ENCODE measurements around the gene OR7D2. TPM values are rescaled to one million over a fixed set of nuclear protein-coding genes. Genes with fewer than 3 reads are reported as not detected.

The OR7D2 gene
- polyA plus RNA-seq, 1 donor from 2014 or later: 0.09 TPM

DNA sequence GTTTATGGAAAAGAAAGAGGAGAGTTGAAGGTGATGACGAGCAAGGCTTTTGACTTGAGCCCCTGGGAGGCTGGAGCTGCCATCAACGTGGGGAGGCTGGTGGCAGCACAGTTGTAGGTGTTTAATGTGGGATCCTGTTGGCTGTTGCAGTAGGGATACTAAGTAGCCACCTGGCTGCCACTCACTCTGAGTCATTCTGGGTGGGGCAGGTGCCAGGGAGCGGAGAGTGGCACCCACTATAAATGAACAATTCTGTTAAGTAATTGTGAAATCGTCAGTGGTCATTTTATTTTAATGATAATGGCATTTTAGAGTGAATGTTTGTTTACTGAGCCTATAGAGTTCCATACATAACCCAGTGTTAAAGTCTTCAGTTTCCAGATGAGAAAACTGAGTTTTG, 28.8 kb upstream of the OR7D2 start:
- no peak overlapping the region for H2AFZ ChIP-seq (ENCODE audit: low read depth, low read length)

DNA sequence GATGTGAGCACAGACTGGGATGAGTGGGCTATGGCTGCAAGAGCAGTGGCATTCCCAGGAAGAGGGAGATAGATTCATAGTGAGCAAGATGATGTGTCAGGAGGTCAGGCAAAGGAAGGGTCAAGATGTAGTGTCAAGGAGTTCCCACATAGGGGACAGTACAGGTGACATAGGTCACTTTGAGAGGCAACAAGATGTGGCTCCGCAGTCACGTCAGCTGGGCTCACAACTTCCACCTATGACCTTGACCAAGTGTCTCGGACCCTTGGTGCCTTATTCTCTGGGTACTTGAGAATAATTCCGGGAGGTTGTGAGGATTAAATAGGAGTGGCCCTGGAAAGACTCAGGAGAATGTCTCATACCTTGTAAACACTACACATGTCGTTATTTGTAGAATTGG, 28.1 kb upstream of the OR7D2 start:
- H3K9me2 ChIP-seq (ENCODE audit: insufficient read depth, low read length): no peaks in the 10 kb centered on the region
- no peaks in the 10 kb centered on the region for H3F3A ChIP-seq (ENCODE audit: insufficient read depth, low read length, poor library complexity, severe bottlenecking)
- H3K4me3 ChIP-seq (ENCODE audit: low read length): no peak overlapping the region
- H3K79me2 ChIP-seq (replicated peaks; ENCODE audit: insufficient read depth, low read length): peaks cover 67% of the 10 kb centered on the region
- TF ChIP-seq MXI1 (conservative IDR thresholded peaks at IDR 0.05; ENCODE audit: poor library complexity, severe bottlenecking) (no peak), POLR2AphosphoS5 (IDR thresholded peaks at IDR 0.05) (no peak), RAD21 (conservative IDR thresholded peaks at IDR 0.05) (no peak)
- peaks cover 12% of the 10 kb centered on the region for H3K36me3 ChIP-seq (ENCODE audit: insufficient read depth, low read length)
- peaks cover 32% of the 10 kb centered on the region for H3K9me3 ChIP-seq (ENCODE audit: low read length)
- no peak overlapping the region for H3K9ac ChIP-seq (ENCODE audit: low read length)
- no peaks in the 10 kb centered on the region for H3K27me3 ChIP-seq (ENCODE audit: insufficient read depth, low read depth, low read length)
- no peak overlapping the region for H3K4me2 ChIP-seq (ENCODE audit: low read length)
- H3K27ac ChIP-seq (ENCODE audit: low read length): no peak overlapping the region
- H4K20me1 ChIP-seq (ENCODE audit: insufficient read depth): no peaks in the 10 kb centered on the region
- no peak overlapping the region for H2AFZ ChIP-seq (ENCODE audit: low read depth, low read length)

More for the DNA sequence above, 28.8 kb upstream of the OR7D2 start:
- H3F3A ChIP-seq (ENCODE audit: insufficient read depth, low read length, poor library complexity, severe bottlenecking): no peaks in the 10 kb centered on the region
- H3K9ac ChIP-seq (ENCODE audit: low read length): no peak overlapping the region
- TF ChIP-seq, protein P1, sequence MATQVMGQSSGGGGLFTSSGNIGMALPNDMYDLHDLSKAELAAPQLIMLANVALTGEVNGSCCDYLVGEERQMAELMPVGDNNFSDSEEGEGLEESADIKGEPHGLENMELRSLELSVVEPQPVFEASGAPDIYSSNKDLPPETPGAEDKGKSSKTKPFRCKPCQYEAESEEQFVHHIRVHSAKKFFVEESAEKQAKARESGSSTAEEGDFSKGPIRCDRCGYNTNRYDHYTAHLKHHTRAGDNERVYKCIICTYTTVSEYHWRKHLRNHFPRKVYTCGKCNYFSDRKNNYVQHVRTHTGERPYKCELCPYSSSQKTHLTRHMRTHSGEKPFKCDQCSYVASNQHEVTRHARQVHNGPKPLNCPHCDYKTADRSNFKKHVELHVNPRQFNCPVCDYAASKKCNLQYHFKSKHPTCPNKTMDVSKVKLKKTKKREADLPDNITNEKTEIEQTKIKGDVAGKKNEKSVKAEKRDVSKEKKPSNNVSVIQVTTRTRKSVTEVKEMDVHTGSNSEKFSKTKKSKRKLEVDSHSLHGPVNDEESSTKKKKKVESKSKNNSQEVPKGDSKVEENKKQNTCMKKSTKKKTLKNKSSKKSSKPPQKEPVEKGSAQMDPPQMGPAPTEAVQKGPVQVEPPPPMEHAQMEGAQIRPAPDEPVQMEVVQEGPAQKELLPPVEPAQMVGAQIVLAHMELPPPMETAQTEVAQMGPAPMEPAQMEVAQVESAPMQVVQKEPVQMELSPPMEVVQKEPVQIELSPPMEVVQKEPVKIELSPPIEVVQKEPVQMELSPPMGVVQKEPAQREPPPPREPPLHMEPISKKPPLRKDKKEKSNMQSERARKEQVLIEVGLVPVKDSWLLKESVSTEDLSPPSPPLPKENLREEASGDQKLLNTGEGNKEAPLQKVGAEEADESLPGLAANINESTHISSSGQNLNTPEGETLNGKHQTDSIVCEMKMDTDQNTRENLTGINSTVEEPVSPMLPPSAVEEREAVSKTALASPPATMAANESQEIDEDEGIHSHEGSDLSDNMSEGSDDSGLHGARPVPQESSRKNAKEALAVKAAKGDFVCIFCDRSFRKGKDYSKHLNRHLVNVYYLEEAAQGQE (IDR thresholded peaks at IDR 0.05; ENCODE audit: borderline replicate concordance): no peak
- TF ChIP-seq, protein P2, sequence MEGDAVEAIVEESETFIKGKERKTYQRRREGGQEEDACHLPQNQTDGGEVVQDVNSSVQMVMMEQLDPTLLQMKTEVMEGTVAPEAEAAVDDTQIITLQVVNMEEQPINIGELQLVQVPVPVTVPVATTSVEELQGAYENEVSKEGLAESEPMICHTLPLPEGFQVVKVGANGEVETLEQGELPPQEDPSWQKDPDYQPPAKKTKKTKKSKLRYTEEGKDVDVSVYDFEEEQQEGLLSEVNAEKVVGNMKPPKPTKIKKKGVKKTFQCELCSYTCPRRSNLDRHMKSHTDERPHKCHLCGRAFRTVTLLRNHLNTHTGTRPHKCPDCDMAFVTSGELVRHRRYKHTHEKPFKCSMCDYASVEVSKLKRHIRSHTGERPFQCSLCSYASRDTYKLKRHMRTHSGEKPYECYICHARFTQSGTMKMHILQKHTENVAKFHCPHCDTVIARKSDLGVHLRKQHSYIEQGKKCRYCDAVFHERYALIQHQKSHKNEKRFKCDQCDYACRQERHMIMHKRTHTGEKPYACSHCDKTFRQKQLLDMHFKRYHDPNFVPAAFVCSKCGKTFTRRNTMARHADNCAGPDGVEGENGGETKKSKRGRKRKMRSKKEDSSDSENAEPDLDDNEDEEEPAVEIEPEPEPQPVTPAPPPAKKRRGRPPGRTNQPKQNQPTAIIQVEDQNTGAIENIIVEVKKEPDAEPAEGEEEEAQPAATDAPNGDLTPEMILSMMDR (IDR thresholded peaks at IDR 0.05; ENCODE audit: poor library complexity, severe bottlenecking): no peak
- TF ChIP-seq SMC3 (conservative IDR thresholded peaks at IDR 0.05; ENCODE audit: poor library complexity) (no peak), EP300 (conservative IDR thresholded peaks at IDR 0.05; ENCODE audit: poor library complexity, severe bottlenecking) (no peak), POLR2AphosphoS5 (IDR thresholded peaks at IDR 0.05) (no peak), RAD21 (conservative IDR thresholded peaks at IDR 0.05) (no peak), TAF1 (IDR thresholded peaks at IDR 0.05; ENCODE audit: low read depth) (no peak), MXI1 (conservative IDR thresholded peaks at IDR 0.05; ENCODE audit: poor library complexity, severe bottlenecking) (no peak), EZH2 (IDR thresholded peaks at IDR 0.05; ENCODE audit: borderline replicate concordance, insufficient read depth, low read length, poor library complexity, severe bottlenecking) (no peak)
- no peaks in the 10 kb centered on the region for H3K9me2 ChIP-seq (ENCODE audit: insufficient read depth, low read length)
- peaks cover 70% of the 10 kb centered on the region for H3K79me2 ChIP-seq (replicated peaks; ENCODE audit: insufficient read depth, low read length)
- H3K27ac ChIP-seq (ENCODE audit: low read length): no peak overlapping the region
- no peaks in the 10 kb centered on the region for H4K20me1 ChIP-seq (ENCODE audit: insufficient read depth)
- peaks cover 32% of the 10 kb centered on the region for H3K9me3 ChIP-seq (ENCODE audit: low read length)
- no peak overlapping the region for H3K4me3 ChIP-seq (ENCODE audit: low read length)
- H3K27me3 ChIP-seq (ENCODE audit: insufficient read depth, low read depth, low read length): no peaks in the 10 kb centered on the region
- peaks cover 12% of the 10 kb centered on the region for H3K36me3 ChIP-seq (ENCODE audit: insufficient read depth, low read length)
- no peak overlapping the region for H3K4me2 ChIP-seq (ENCODE audit: low read length)

DNA sequence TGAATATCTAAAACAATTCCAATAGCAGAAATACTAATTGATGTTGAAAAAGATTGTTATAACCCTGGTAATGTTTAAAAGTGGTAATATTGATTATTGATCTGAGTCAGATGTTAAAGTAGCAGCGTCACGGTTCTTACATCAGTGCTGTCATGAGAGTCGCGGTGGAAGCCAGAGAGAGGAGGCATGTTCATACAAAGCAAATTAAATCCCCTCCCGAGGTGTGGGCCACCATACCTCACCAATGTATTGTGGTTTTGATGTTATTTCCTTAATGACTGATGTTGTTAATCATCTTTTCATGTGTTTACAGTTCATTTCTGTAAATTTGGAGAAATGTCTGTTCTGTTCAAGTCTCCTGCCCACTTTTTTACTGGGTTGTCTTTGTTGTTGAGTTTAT, 27.4 kb upstream of the OR7D2 start:
- Histone ChIP-seq H3K9me3 (ENCODE audit: low read length) (peaks cover 32% of the 10 kb centered on the region), H2AFZ (ENCODE audit: low read depth, low read length) (no peak overlapping the region), H3K79me2 (replicated peaks; ENCODE audit: insufficient read depth, low read length) (peaks cover 62% of the 10 kb centered on the region), H3F3A (ENCODE audit: insufficient read depth, low read length, poor library complexity, severe bottlenecking) (no peaks in the 10 kb centered on the region), H3K27ac (ENCODE audit: low read length) (no peak overlapping the region), H3K4me2 (ENCODE audit: low read length) (no peak overlapping the region), H3K4me3 (ENCODE audit: low read length) (no peak overlapping the region), H4K20me1 (ENCODE audit: insufficient read depth) (no peaks in the 10 kb centered on the region), H3K36me3 (ENCODE audit: insufficient read depth, low read length) (peaks cover 19% of the 10 kb centered on the region), H3K27me3 (ENCODE audit: insufficient read depth, low read depth, low read length) (no peaks in the 10 kb centered on the region), H3K9ac (ENCODE audit: low read length) (no peak overlapping the region), H3K9me2 (ENCODE audit: insufficient read depth, low read length) (no peaks in the 10 kb centered on the region)
- TF ChIP-seq EP300 (conservative IDR thresholded peaks at IDR 0.05; ENCODE audit: poor library complexity, severe bottlenecking): no peak
- TF ChIP-seq EZH2 (IDR thresholded peaks at IDR 0.05; ENCODE audit: borderline replicate concordance, insufficient read depth, low read length, poor library complexity, severe bottlenecking): no peak
- no peak for TF ChIP-seq TAF1 (IDR thresholded peaks at IDR 0.05; ENCODE audit: low read depth)
- no peak for TF ChIP-seq SMC3 (conservative IDR thresholded peaks at IDR 0.05; ENCODE audit: poor library complexity)
- TF ChIP-seq RAD21 (conservative IDR thresholded peaks at IDR 0.05): no peak
- TF ChIP-seq POLR2AphosphoS5 (IDR thresholded peaks at IDR 0.05): no peak
- TF ChIP-seq MXI1 (conservative IDR thresholded peaks at IDR 0.05; ENCODE audit: poor library complexity, severe bottlenecking): no peak
- TF ChIP-seq, protein P2 (IDR thresholded peaks at IDR 0.05; ENCODE audit: poor library complexity, severe bottlenecking): no peak
- TF ChIP-seq, protein P1 (IDR thresholded peaks at IDR 0.05; ENCODE audit: borderline replicate concordance): no peak

Data from neural cell (in vitro differentiated cells).